K562 (cell line): Measurements from ENCODE around the gene NUP160. TPM values are rescaled to one million over a fixed set of nuclear protein-coding genes. Genes with fewer than 3 reads are reported as not detected.

Experiments used
- CHAMP1 ChIP-seq: fragments of 450-650 bp; IDR thresholded peaks from 2 replicates; pipeline ENCODE4 v1.6.1; 2016; ENCODE audit warnings: mild to moderate bottlenecking
- CUX1 ChIP-seq: fragments of 200-800 bp; sonication (Bioruptor generic); IDR thresholded peaks from 2 replicates; pipeline ENCODE4 v1.6.1; 2016; ENCODE audit warnings: missing genetic modification characterization, missing compliant biosample characterization
- MAFK ChIP-seq: IDR thresholded peaks from 2 replicates; pipeline ENCODE4 v1.6.1; 2011; ENCODE audit warnings: low read length, improper control_type of control experiment
- MCM3 ChIP-seq: fragments of 450-650 bp; IDR thresholded peaks from 2 replicates; pipeline ENCODE4 v1.6.1; 2016
- MEF2A ChIP-seq: IDR thresholded peaks from 2 replicates; pipeline ENCODE4 v1.6.1; 2011; ENCODE audit warnings: low read depth, mild to moderate bottlenecking, low read length, moderate library complexity; ENCODE audit not compliant: control insufficient read depth
- MTA2 ChIP-seq: fragments of 450-650 bp; IDR thresholded peaks from 2 replicates; pipeline ENCODE4 v1.6.1; 2016; ENCODE audit warnings: low read depth
- RBM22 ChIP-seq: fragments of 200-400 bp; formaldehyde crosslinking; IDR thresholded peaks from 2 replicates; pipeline ENCODE4 v1.6.1; 2018; ENCODE audit warnings: low read length, low read depth; ENCODE audit not compliant: poor library complexity, severe bottlenecking
- SMARCE1 ChIP-seq: fragments of 450-650 bp; IDR thresholded peaks from 2 replicates; pipeline ENCODE4 v1.7.1; 2016; ENCODE audit warnings: mild to moderate bottlenecking
- SRSF9 ChIP-seq: fragments of 200-400 bp; formaldehyde crosslinking; IDR thresholded peaks from 2 replicates; pipeline ENCODE4 v1.6.1; 2017; ENCODE audit warnings: low read depth, low read length, borderline replicate concordance
- TAL1 ChIP-seq: fragments of 450-650 bp; IDR thresholded peaks from 2 replicates; pipeline ENCODE4 v1.6.1; 2016; ENCODE audit warnings: mild to moderate bottlenecking
- TBP ChIP-seq: optimal IDR thresholded peaks from 2 replicates; pipeline ENCODE3; 2011; ENCODE audit warnings: low read depth, low read length, improper control_type of control experiment
- XRCC5 ChIP-seq: fragments of 200-400 bp; formaldehyde crosslinking; IDR thresholded peaks from 2 replicates; pipeline ENCODE4 v1.6.1; 2017; ENCODE audit warnings: low read depth, mild to moderate bottlenecking, low read length
- ZMIZ1 ChIP-seq, 2 experiments: fragments of 150-350 bp in 1 of 2; IDR thresholded peaks; 2 replicates each; pipeline ENCODE4 v1.6.1; 2012 to 2016; ENCODE audit warnings: low read depth in 2 of 2, low read length in 2 of 2, mild to moderate bottlenecking in 1 of 2, moderate library complexity in 1 of 2
- ZNF232 ChIP-seq: sonication (generic); formaldehyde crosslinking; IDR thresholded peaks from 2 replicates; pipeline ENCODE4 v1.8.0; 2022; ENCODE audit warnings: mild to moderate bottlenecking, missing genetic modification reagents
- ZNF253 ChIP-seq: fragments of 250-450 bp; sonication (Bioruptor Pico); conservative IDR thresholded peaks from 2 replicates; pipeline ENCODE4 v1.6.1; 2021; ENCODE audit warnings: mild to moderate bottlenecking
- ZNF311 ChIP-seq: fragments of 250-450 bp; sonication (Bioruptor Pico); IDR thresholded peaks from 2 replicates; pipeline ENCODE4 v1.4.0; 2020; ENCODE audit warnings: mild to moderate bottlenecking, moderate library complexity
- polyA plus RNA-seq, 8 experiments: library from polyadenylated mRNA; depleted of rRNA in 4 of 8; stranded (reverse) in 5 of 8; unstranded in 3 of 8; fragments of >200 nt; fragmentation: Nextera tagmentation in 2 of 8; fragmentation: Illumina TruSeq in 1 of 8; extraction: Ambion mirVana in 2 of 8; extraction: Trizol in 1 of 8; gene quantifications; 2 replicates each; pipeline versions ENCODE4 v1.2.1 to v1.2.3, GENCODE V29; 2011 to 2014; ENCODE audit warnings: inconsistent platforms in 1 of 8, missing spikeins in 1 of 8
- total RNA-seq, 7 experiments: library from RNA; depleted of rRNA in 6 of 7; stranded (reverse); fragments of >200 nt in 6 of 7; fragmentation: Illumina TruSeq in 2 of 7; extraction: Trizol in 2 of 7; gene quantifications; 2 replicates each; pipeline versions ENCODE4 v1.2.1 to v1.2.3, GENCODE V29; 2011 to 2021; ENCODE audit warnings: low replicate concordance in 1 of 7

NUP160 gene
- total and polyA plus RNA-seq, 9 of the 15 experiments (the other 6 are each of a cell fraction or from before 2014, with no cell fraction given), result 41.5 to 112 (median 65.0) TPM

GRCh38 chr11:47863189-47863897 lies 15.2 kb upstream of the NUP160 start (continued):
- TF ChIP-seq ZNF253 (no peak), ZMIZ1 (IDR thresholded peaks at IDR 0.05; ENCODE audit: low read depth in 2 of 2, low read length in 2 of 2) (no peak), CHAMP1 (no peak), TAL1 (no peak), MCM3 (no peak), ZNF311 (CRISPR knock-in tag) (no peak), SMARCE1 (peak; percentile 78; the same call in 1 of the 2 replicates), TBP (no peak), RBM22 (no peak), MEF2A (0 out of 2 replicates have a peak, but pooled peaks have one; percentile 12), ZNF232 (CRISPR knock-in tag) (no peak), CUX1 (CRISPR knock-in tag) (no peak), SRSF9 (no peak), MAFK (no peak; the same call in 1 of the 2 replicates), MTA2 (no peak), XRCC5 (no peak)
